SK-N-SH (cell line): ENCODE results near the gene FIGNL2. TPM values are rescaled to one million over a fixed set of nuclear protein-coding genes. Genes with fewer than 3 reads are reported as not detected.

Source experiments
- CTCF ChIA-PET: fragments of 300-600, 350-600 bp; formaldehyde crosslinking; extraction: SDS; loops from one replicate; lab custom pipeline; 2021; lab: Yijun Ruan, JAX
- POLR2A ChIA-PET: fragments of 350-600 bp; sonication (Branson Sonifier 250); formaldehyde crosslinking; extraction: SDS; loops from one replicate; lab custom pipeline; 2020; ENCODE audit warnings: antibody characterized with exemption, inconsistent platforms; lab: Yijun Ruan, JAX
- DNase-seq: peaks from one replicate; pipeline ENCODE4 v3.0.0; 2012
- H2AFZ ChIP-seq: fragments of 200-600 bp; sonication (generic); 2 replicates; pipeline ENCODE4 v1.8.1; 2016; ENCODE audit warnings: antibody characterized with exemption, mild to moderate bottlenecking, low read depth
- H3F3A ChIP-seq: fragments of 200-600 bp; sonication (generic); replicated peaks from 2 replicates; pipeline ENCODE3; 2016; ENCODE audit warnings: antibody characterized with exemption, mild to moderate bottlenecking; ENCODE audit not compliant: insufficient read depth
- H3K27ac ChIP-seq, 2 experiments: fragments of 200-500 bp in 1 of 2; fragments of 200-600 bp in 1 of 2; sonication (Bioruptor generic) in 1 of 2; sonication (generic), shearing (Covaris generic) in 1 of 2; 2 replicates each; pipeline versions ENCODE4 v1.5.1 to v1.6.1; 2014 to 2016; ENCODE audit warnings: low read depth in 2 of 2, inconsistent platforms in 1 of 2, low read length in 1 of 2, mild to moderate bottlenecking in 1 of 2, mixed read lengths in 1 of 2
- H3K27me3 ChIP-seq: fragments of 200-600 bp; sonication (generic), shearing (Covaris generic); 2 replicates; pipeline ENCODE4 v1.6.1; 2016; ENCODE audit warnings: mixed run types; ENCODE audit not compliant: insufficient read depth
- H3K36me3 ChIP-seq, 2 experiments: fragments of 200-500 bp in 1 of 2; fragments of 200-600 bp in 1 of 2; sonication (Bioruptor generic) in 1 of 2; sonication (generic) in 1 of 2; replicated peaks in 1 of 2; 2 replicates each; pipeline versions ENCODE3 to v1.5.1; 2014 to 2016; ENCODE audit warnings: low read length in 1 of 2, mild to moderate bottlenecking in 1 of 2; ENCODE audit not compliant: insufficient read depth in 2 of 2, control insufficient read depth in 1 of 2
- H3K4me1 ChIP-seq, 2 experiments: fragments of 200-500 bp in 1 of 2; fragments of 200-600 bp in 1 of 2; sonication (Bioruptor generic) in 1 of 2; sonication (generic), shearing (Covaris generic) in 1 of 2; 2 replicates each; pipeline versions ENCODE4 v1.5.1 to v1.6.1; 2014 to 2016; ENCODE audit warnings: low read depth in 1 of 2, low read length in 1 of 2, mixed run types in 1 of 2; ENCODE audit not compliant: insufficient read depth in 2 of 2, control insufficient read depth in 1 of 2
- H3K4me2 ChIP-seq: fragments of 200-600 bp; sonication (generic), shearing (Covaris generic); 2 replicates; pipeline ENCODE4 v1.6.1; 2017; ENCODE audit warnings: mixed run types
- H3K4me3 ChIP-seq, 2 experiments: fragments of 200-500 bp in 1 of 2; fragments of 200-600 bp in 1 of 2; sonication (Bioruptor generic) in 1 of 2; sonication (generic), shearing (Covaris generic) in 1 of 2; 2 replicates each; pipeline versions ENCODE4 v1.5.1 to v1.8.1; 2014 to 2016; ENCODE audit warnings: low read depth in 2 of 2, inconsistent platforms in 1 of 2, low read length in 1 of 2, mild to moderate bottlenecking in 1 of 2, mixed read lengths in 1 of 2, moderate library complexity in 1 of 2
- H3K79me2 ChIP-seq: fragments of 200-600 bp; sonication (generic); 2 replicates; pipeline ENCODE4 v1.8.1; 2017; ENCODE audit warnings: mild to moderate bottlenecking; ENCODE audit not compliant: insufficient read depth
- H3K9ac ChIP-seq: fragments of 200-600 bp; sonication (generic); 2 replicates; pipeline ENCODE4 v1.6.1; 2017; ENCODE audit warnings: mixed run types
- H3K9me2 ChIP-seq: fragments of 200-600 bp; sonication (generic); 2 replicates; pipeline ENCODE4 v1.6.1; 2017; ENCODE audit warnings: mixed run types
- H3K9me3 ChIP-seq: fragments of 200-600 bp; sonication (generic); 2 replicates; pipeline ENCODE4 v1.6.1; 2017; ENCODE audit warnings: mixed run types, mild to moderate bottlenecking, moderate library complexity
- H4K20me1 ChIP-seq: fragments of 200-600 bp; sonication (generic); 2 replicates; pipeline ENCODE4 v1.6.1; 2017; ENCODE audit warnings: mild to moderate bottlenecking, mixed run types; ENCODE audit not compliant: insufficient read depth
- EP300 ChIP-seq, 2 experiments: IDR thresholded peaks; 2 replicates each; pipeline versions ENCODE4 v1.4.0 to v1.6.1; 2012; ENCODE audit warnings: borderline replicate concordance in 1 of 2, low read depth in 1 of 2, low read length in 1 of 2
- FOSL2 ChIP-seq: IDR thresholded peaks from 2 replicates; pipeline ENCODE4 v1.4.0; 2012; ENCODE audit warnings: low read depth, mild to moderate bottlenecking, moderate library complexity, borderline replicate concordance
- FOXM1 ChIP-seq: IDR thresholded peaks from 2 replicates; pipeline ENCODE4 v1.4.0; 2012; ENCODE audit warnings: low read depth, mild to moderate bottlenecking
- GABPA ChIP-seq: IDR thresholded peaks from 2 replicates; pipeline ENCODE4 v1.4.0; 2012; ENCODE audit warnings: low read depth, mild to moderate bottlenecking
- GATA2 ChIP-seq: sonication (generic); formaldehyde crosslinking; IDR thresholded peaks from 2 replicates; pipeline ENCODE4 v1.5.0; 2020; ENCODE audit warnings: mild to moderate bottlenecking, missing genetic modification reagents
- JUND ChIP-seq: IDR thresholded peaks from 2 replicates; pipeline ENCODE4 v1.4.0; 2012
- MEF2A ChIP-seq: IDR thresholded peaks from 2 replicates; pipeline ENCODE4 v1.4.0; 2012; ENCODE audit warnings: low read depth, borderline replicate concordance
- MXI1 ChIP-seq: IDR thresholded peaks from 2 replicates; pipeline ENCODE4 v1.6.1; 2012; ENCODE audit warnings: mild to moderate bottlenecking, low read depth, low read length, improper control_type of control experiment
- NRF1 ChIP-seq: IDR thresholded peaks from 2 replicates; pipeline ENCODE4 v1.6.1; 2012; ENCODE audit warnings: low read depth, mild to moderate bottlenecking, low read length
- REST ChIP-seq: IDR thresholded peaks from 2 replicates; pipeline ENCODE4 v1.6.1; 2012; ENCODE audit warnings: mild to moderate bottlenecking, low read depth, low read length, moderate library complexity
- USF2 ChIP-seq: fragments of 150-350 bp; IDR thresholded peaks from 2 replicates; pipeline ENCODE4 v1.6.1; 2017; ENCODE audit warnings: antibody characterized with exemption, low read length, low read depth, borderline replicate concordance
- WGBS: methylation state at CpG from one replicate; pipeline ENCODE4 v1.1.6; 2017; ENCODE audit warnings: low lambda C conversion rate; 5-methylcytosine and 5-hydroxymethylcytosine counted together
- polyA plus RNA-seq, 3 experiments: library from polyadenylated mRNA; depleted of rRNA; stranded (reverse); fragments of >200 nt; gene quantifications; 2 replicates each; pipeline ENCODE4 v1.2.3, GENCODE V29; 2012

Gene FIGNL2
- polyA plus RNA-seq, 1 of the 3 experiments (the other 2 are of a cell fraction) = 0.05 TPM

GRCh38 chr12:51863933-51864832, 15.7 kb upstream of the FIGNL2 start:
- Histone ChIP-seq H3K27ac (no peak overlapping the region), H2AFZ (no peak overlapping the region), H3K4me1 (peaks cover 0 to 37% of the 10 kb centered on the region in 2 experiments; a peak in 1 of 4 replicates), H3F3A (no peaks in the 10 kb centered on the region), H3K27me3 (no peaks in the 10 kb centered on the region; the same call in 1 of the 2 replicates), H3K9me2 (no peaks in the 10 kb centered on the region), H3K9ac (no peak overlapping the region), H4K20me1 (no peaks in the 10 kb centered on the region), H3K9me3 (no peaks in the 10 kb centered on the region), H3K36me3 (no peaks in the 10 kb centered on the region), H3K79me2 (no peaks in the 10 kb centered on the region), H3K4me3 (no peak overlapping the region), H3K4me2 (no peak overlapping the region)
- no peak for TF ChIP-seq EP300 (IDR thresholded peaks at IDR 0.05; ENCODE audit: borderline replicate concordance in 1 of 2, low read depth in 1 of 2, low read length in 1 of 2)
- TF ChIP-seq FOSL2 = no peak
- no peak for TF ChIP-seq GABPA
- TF ChIP-seq REST = no peak
- TF ChIP-seq JUND = no peak
- TF ChIP-seq MXI1 = no peak
- TF ChIP-seq GATA2 (CRISPR knock-in tag) = no peak
- no peak for TF ChIP-seq NRF1
- no peak for TF ChIP-seq MEF2A
- no peak for TF ChIP-seq USF2
- TF ChIP-seq FOXM1 = no peak
- CTCF ChIA-PET = interaction anchor here (0.8 to 18.2 kb wide), 10 partner anchors 10 to 443 kb away, joined by 3 to 194 read pairs (median 3); a partner anchor contains a TSS
- POLR2A ChIA-PET = interaction anchor here (1.0 kb wide), 1 partner anchor 19 kb away, joined by 3 read pairs; no protein-coding TSS in a partner anchor
- peak; percentile 77 for DNase-seq
- 69% methylated on average over 21 of the region's 53 CpGs for WGBS
